SK-N-SH treated with all-trans-retinoic acid at 6 μM for 48 hours (cell line): ENCODE measurements around the gene KRTAP10-10.

Source experiments
- ATAC-seq: fragments of 200-7000 bp; cut with Tn5 transposase; 3 replicates; pipeline ENCODE4 v1.9.1; 2020; ENCODE audit warnings: mild to moderate bottlenecking, moderate library complexity
- ARNTL ChIP-seq: fragments of 450-650 bp; formaldehyde crosslinking; IDR thresholded peaks from 2 replicates; pipeline ENCODE4 v1.5.0; 2020; ENCODE audit warnings: low read depth, mild to moderate bottlenecking, moderate library complexity, borderline replicate concordance
- BACH2 ChIP-seq: fragments of 250-450 bp; sonication (Bioruptor Pico); IDR thresholded peaks from 2 replicates; pipeline ENCODE4 v1.9.0; 2021; ENCODE audit warnings: mild to moderate bottlenecking, borderline replicate concordance
- CREB5 ChIP-seq: fragments of 250-450 bp; sonication (Bioruptor Pico); IDR thresholded peaks from 2 replicates; pipeline ENCODE4 v1.5.1; 2020; ENCODE audit warnings: low read depth, mild to moderate bottlenecking, moderate library complexity
- CSDC2 ChIP-seq: fragments of 250-450 bp; sonication (Bioruptor Pico); IDR thresholded peaks from 2 replicates; pipeline ENCODE4 v1.5.0; 2020; ENCODE audit warnings: mild to moderate bottlenecking, moderate library complexity
- CSRNP3 ChIP-seq: fragments of 250-450 bp; sonication (Bioruptor Pico); IDR thresholded peaks from 2 replicates; pipeline ENCODE4 v1.5.1; 2021; ENCODE audit warnings: mild to moderate bottlenecking, moderate library complexity
- ESRRG ChIP-seq: fragments of 250-450 bp; sonication (Bioruptor Pico); IDR thresholded peaks from 2 replicates; pipeline ENCODE4 v1.6.1; 2021; ENCODE audit warnings: mild to moderate bottlenecking
- GLIS3 ChIP-seq: fragments of 250-450 bp; sonication (Bioruptor Pico); IDR thresholded peaks from 2 replicates; pipeline ENCODE4 v1.5.0; 2020; ENCODE audit warnings: mild to moderate bottlenecking, moderate library complexity
- ISL1 ChIP-seq: fragments of 250-450 bp; sonication (Bioruptor Pico); IDR thresholded peaks from 2 replicates; pipeline ENCODE4 v2.1.2; 2022; ENCODE audit warnings: mild to moderate bottlenecking, moderate library complexity
- OSR1 ChIP-seq: fragments of 250-450 bp; sonication (Bioruptor Pico); IDR thresholded peaks from 2 replicates; pipeline ENCODE4 v1.8.0; 2022; ENCODE audit warnings: moderate library complexity, mild to moderate bottlenecking, inconsistent platforms
- PATZ1 ChIP-seq: fragments of 250-450 bp; sonication (Bioruptor Pico); IDR thresholded peaks from 2 replicates; pipeline ENCODE4 v1.8.0; 2020; ENCODE audit warnings: mild to moderate bottlenecking, moderate library complexity, borderline replicate concordance
- POU6F1 ChIP-seq: fragments of 250-450 bp; sonication (Bioruptor Pico); IDR thresholded peaks from 2 replicates; pipeline ENCODE4 v1.8.0; 2021; ENCODE audit warnings: low read depth, mild to moderate bottlenecking, moderate library complexity, borderline replicate concordance
- PPARA ChIP-seq: fragments of 250-450 bp; sonication (Bioruptor Pico); IDR thresholded peaks from 2 replicates; pipeline ENCODE4 v1.5.0; 2020; ENCODE audit warnings: mild to moderate bottlenecking, borderline replicate concordance
- RARB ChIP-seq: fragments of 250-450 bp; sonication (Bioruptor Pico); IDR thresholded peaks from 2 replicates; pipeline ENCODE4 v1.8.0; 2021; ENCODE audit warnings: mild to moderate bottlenecking, moderate library complexity
- SNAI2 ChIP-seq: fragments of 250-450 bp; sonication (Bioruptor Pico); IDR thresholded peaks from 2 replicates; pipeline ENCODE4 v1.5.0; 2020; ENCODE audit warnings: mild to moderate bottlenecking, moderate library complexity
- TCF4 ChIP-seq: fragments of 250-450 bp; sonication (Bioruptor Pico); IDR thresholded peaks from 2 replicates; pipeline ENCODE4 v1.8.0; 2021; ENCODE audit warnings: mild to moderate bottlenecking, moderate library complexity, borderline replicate concordance
- TOX ChIP-seq: fragments of 250-450 bp; sonication (Bioruptor Pico); IDR thresholded peaks from 2 replicates; pipeline ENCODE4 v1.8.0; 2021; ENCODE audit warnings: mild to moderate bottlenecking, moderate library complexity, borderline replicate concordance
- TSHZ2 ChIP-seq: fragments of 250-450 bp; sonication (Bioruptor Pico); IDR thresholded peaks from 2 replicates; pipeline ENCODE4 v1.5.0; 2020; ENCODE audit warnings: mild to moderate bottlenecking, moderate library complexity
- ZC3H10 ChIP-seq: fragments of 250-450 bp; sonication (Bioruptor Pico); IDR thresholded peaks from 2 replicates; pipeline ENCODE4 v1.5.1; 2021; ENCODE audit warnings: mild to moderate bottlenecking, moderate library complexity
- ZFP3 ChIP-seq: fragments of 250-450 bp; sonication (Bioruptor Pico); IDR thresholded peaks from 2 replicates; pipeline ENCODE4 v1.5.0; 2020; ENCODE audit warnings: mild to moderate bottlenecking, moderate library complexity
- ZFP30 ChIP-seq: fragments of 450-650 bp; formaldehyde crosslinking; IDR thresholded peaks from 2 replicates; pipeline ENCODE4 v1.5.0; 2022; ENCODE audit warnings: mild to moderate bottlenecking, moderate library complexity
- ZNF565 ChIP-seq: fragments of 450-650 bp; formaldehyde crosslinking; conservative IDR thresholded peaks from 2 replicates; pipeline ENCODE4 v1.5.0; 2020; ENCODE audit warnings: low read depth, mild to moderate bottlenecking, moderate library complexity
- ZNF70 ChIP-seq: fragments of 450-650 bp; formaldehyde crosslinking; IDR thresholded peaks from 2 replicates; pipeline ENCODE4 v1.5.0; 2020; ENCODE audit warnings: mild to moderate bottlenecking, moderate library complexity
- ZNF8 ChIP-seq: fragments of 450-650 bp; formaldehyde crosslinking; IDR thresholded peaks from 2 replicates; pipeline ENCODE4 v1.5.0; 2020; ENCODE audit warnings: mild to moderate bottlenecking, moderate library complexity

KRTAP10-10 gene

GRCh38 chr21:44664691-44665090 is 27.5 kb downstream of the KRTAP10-10 start:
- TF ChIP-seq TCF4 (no peak), ZNF70 (CRISPR knock-in tag) (no peak), CREB5 (no peak), OSR1 (CRISPR knock-in tag) (no peak), CSDC2 (CRISPR knock-in tag) (no peak), SNAI2 (CRISPR knock-in tag) (no peak), RARB (CRISPR knock-in tag) (no peak), ZC3H10 (no peak), ZNF565 (CRISPR knock-in tag) (no peak), PATZ1 (no peak), ARNTL (CRISPR knock-in tag) (no peak), PPARA (CRISPR knock-in tag) (no peak), CSRNP3 (no peak), ISL1 (no peak), GLIS3 (CRISPR knock-in tag) (no peak), TOX (CRISPR knock-in tag) (no peak), ESRRG (CRISPR knock-in tag) (no peak), POU6F1 (CRISPR knock-in tag) (no peak), ZFP30 (no peak), ZFP3 (CRISPR knock-in tag) (no peak)
- TF ChIP-seq, all 23 proteins: peak for 0
- ATAC-seq = no peak

- ATAC-seq = no peak
- TF ChIP-seq CSRNP3 = no peak
- TF ChIP-seq ZNF8 = no peak
- TF ChIP-seq RARB (CRISPR knock-in tag) = no peak
- TF ChIP-seq OSR1 (CRISPR knock-in tag) = no peak
- TF ChIP-seq PPARA (CRISPR knock-in tag) = no peak
- no peak for TF ChIP-seq BACH2 (CRISPR knock-in tag)
- no peak for TF ChIP-seq ZFP3 (CRISPR knock-in tag)
- TF ChIP-seq TSHZ2 (CRISPR knock-in tag) = no peak
- TF ChIP-seq TOX (CRISPR knock-in tag) = no peak
- no peak for TF ChIP-seq POU6F1 (CRISPR knock-in tag)
- TF ChIP-seq GLIS3 (CRISPR knock-in tag) = no peak
- TF ChIP-seq ARNTL (CRISPR knock-in tag) = no peak
- TF ChIP-seq CREB5 = no peak
- no peak for TF ChIP-seq ISL1
- no peak for TF ChIP-seq ZNF565 (CRISPR knock-in tag)
Measured at GRCh38 chr21:44666401-44667320, 29.5 kb downstream of the KRTAP10-10 start, which contains the start of gene KRTAP12-2. TSS of gene KRTAP12-2 (minus strand) at chr21:44666927. CDS start at chr21:44666886, 41 bp downstream.
